Lung (tissue), 12 donors: ENCODE measurements around the gene EXOC6B. TPM values are rescaled to one million over a fixed set of nuclear protein-coding genes. Genes with fewer than 3 reads are reported as not detected.

Source experiments
- ATAC-seq: fragments of 200-7000 bp; cut with Tn5 transposase; one replicate; pipeline ENCODE4 v1.9.1; 2020; ENCODE audit warnings: moderate number of reproducible peaks; ENCODE audit not compliant: insufficient read depth, low FRiP score
- DNase-seq, 3 donors: peaks; one replicate each; pipeline ENCODE4 v3.0.0-alpha.2; 2013 to 2017
- H3K27ac ChIP-seq, 2 donors: one replicate each; pipeline ENCODE4 v1.5.1; 2013; ENCODE audit warnings: mild to moderate bottlenecking in 2 of 2, moderate library complexity in 2 of 2, control low read depth in 1 of 2, inconsistent platforms in 1 of 2, low read depth in 1 of 2, low read length in 1 of 2
- H3K27me3 ChIP-seq, 3 donors: one replicate each; pipeline ENCODE4 v1.5.1; 2013; ENCODE audit warnings: low read length in 2 of 3; ENCODE audit not compliant: control insufficient read depth in 3 of 3, insufficient read depth in 3 of 3
- H3K36me3 ChIP-seq, 4 donors: one replicate each; pipeline ENCODE4 v1.5.1; 2013; ENCODE audit warnings: low read length in 4 of 4, mild to moderate bottlenecking in 1 of 4, moderate library complexity in 1 of 4; ENCODE audit not compliant: control insufficient read depth in 4 of 4, insufficient read depth in 4 of 4
- H3K4me1 ChIP-seq, 5 donors: one replicate each; pipeline ENCODE4 v1.5.1; 2013; ENCODE audit warnings: low read length in 5 of 5, mild to moderate bottlenecking in 2 of 5, moderate library complexity in 1 of 5; ENCODE audit not compliant: control insufficient read depth in 5 of 5, insufficient read depth in 5 of 5
- H3K4me3 ChIP-seq: one replicate; pipeline ENCODE4 v1.5.1; 2013; ENCODE audit warnings: mild to moderate bottlenecking, control low read depth, moderate library complexity
- H3K9ac ChIP-seq, 2 donors: one replicate each; pipeline ENCODE4 v1.5.1; 2013; ENCODE audit warnings: low read length in 2 of 2, control low read depth in 1 of 2; ENCODE audit not compliant: insufficient read depth in 1 of 2
- H3K9me3 ChIP-seq, 4 donors: one replicate each; pipeline ENCODE4 v1.5.1; 2013; ENCODE audit warnings: low read length in 3 of 4, mild to moderate bottlenecking in 1 of 4, moderate library complexity in 1 of 4; ENCODE audit not compliant: control insufficient read depth in 4 of 4, insufficient read depth in 3 of 4
- WGBS, 2 donors: extraction: QIAGEN DNeasy Blood & Tissue Kit; methylation state at CpG; one replicate each; pipeline ENCODE4 v1.1.7; 2013; 5-methylcytosine and 5-hydroxymethylcytosine counted together
- polyA plus RNA-seq, 2 donors: library from polyadenylated mRNA; stranded (reverse); fragments of 200-250 nt; gene quantifications; one replicate each; pipeline ENCODE4 v1.2.1, GENCODE V29; 2013
- total RNA-seq, 2 donors: library from RNA; depleted of rRNA in 1 of 2; stranded (reverse); fragments of >200 nt in 1 of 2; gene quantifications; one replicate each; pipeline ENCODE4 v1.2.1, GENCODE V29; 2014 to 2021
- TF ChIP-seq, protein P1 (sequence below): IDR thresholded peaks from 2 replicates; pipeline ENCODE4 v1.5.1; 2012; ENCODE audit warnings: mild to moderate bottlenecking; ENCODE audit errors: control extremely low read depth, extremely low read depth
- donor health status: control.
- donor health status: control.
- donor health status: Bipolar disorder and iron deficiency.
- donor health status: healthy.
- donor health status: DM: yes; HTN: yes; CAD: no.

EXOC6B gene
- total and polyA plus RNA-seq, 4 donors = 3.3 to 46.0 (median 12.7) TPM

DNA sequence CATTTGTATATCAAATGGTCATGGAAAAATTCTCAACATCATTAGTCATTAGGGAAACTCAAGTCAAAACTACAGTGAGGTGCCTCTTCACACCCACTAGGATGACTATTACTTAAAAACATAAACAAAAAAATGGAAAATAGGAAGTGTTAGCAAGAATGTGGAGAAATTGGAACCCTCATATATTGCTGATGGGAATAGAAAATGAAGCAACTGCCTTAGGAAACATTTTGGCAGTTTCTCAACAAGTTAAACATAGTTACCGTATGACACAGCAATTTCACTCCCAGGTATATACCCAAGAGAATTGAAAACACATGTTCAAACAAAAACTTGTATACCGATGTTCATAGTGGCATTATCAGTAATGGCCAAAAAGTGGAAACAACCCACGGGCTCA lies 660.0 kb downstream of the EXOC6B start:
- TF ChIP-seq, protein P1, sequence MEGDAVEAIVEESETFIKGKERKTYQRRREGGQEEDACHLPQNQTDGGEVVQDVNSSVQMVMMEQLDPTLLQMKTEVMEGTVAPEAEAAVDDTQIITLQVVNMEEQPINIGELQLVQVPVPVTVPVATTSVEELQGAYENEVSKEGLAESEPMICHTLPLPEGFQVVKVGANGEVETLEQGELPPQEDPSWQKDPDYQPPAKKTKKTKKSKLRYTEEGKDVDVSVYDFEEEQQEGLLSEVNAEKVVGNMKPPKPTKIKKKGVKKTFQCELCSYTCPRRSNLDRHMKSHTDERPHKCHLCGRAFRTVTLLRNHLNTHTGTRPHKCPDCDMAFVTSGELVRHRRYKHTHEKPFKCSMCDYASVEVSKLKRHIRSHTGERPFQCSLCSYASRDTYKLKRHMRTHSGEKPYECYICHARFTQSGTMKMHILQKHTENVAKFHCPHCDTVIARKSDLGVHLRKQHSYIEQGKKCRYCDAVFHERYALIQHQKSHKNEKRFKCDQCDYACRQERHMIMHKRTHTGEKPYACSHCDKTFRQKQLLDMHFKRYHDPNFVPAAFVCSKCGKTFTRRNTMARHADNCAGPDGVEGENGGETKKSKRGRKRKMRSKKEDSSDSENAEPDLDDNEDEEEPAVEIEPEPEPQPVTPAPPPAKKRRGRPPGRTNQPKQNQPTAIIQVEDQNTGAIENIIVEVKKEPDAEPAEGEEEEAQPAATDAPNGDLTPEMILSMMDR = no peak
- Histone ChIP-seq H3K4me3 (no peak overlapping the region), H3K9me3 (no peaks in the 10 kb centered on the region), H3K4me1 (no peaks in the 10 kb centered on the region), H3K27me3 (peaks cover 0 to 2% (median 0%) of the 10 kb centered on the region in 3 donors), H3K9ac (no peak overlapping the region), H3K36me3 (no peaks in the 10 kb centered on the region), H3K27ac (no peak overlapping the region)
- ATAC-seq (no peak), DNase-seq (no peak)
- WGBS, 2 donors = 84 to 91% methylated on average over 3 of the region's 3 CpGs

DNA sequence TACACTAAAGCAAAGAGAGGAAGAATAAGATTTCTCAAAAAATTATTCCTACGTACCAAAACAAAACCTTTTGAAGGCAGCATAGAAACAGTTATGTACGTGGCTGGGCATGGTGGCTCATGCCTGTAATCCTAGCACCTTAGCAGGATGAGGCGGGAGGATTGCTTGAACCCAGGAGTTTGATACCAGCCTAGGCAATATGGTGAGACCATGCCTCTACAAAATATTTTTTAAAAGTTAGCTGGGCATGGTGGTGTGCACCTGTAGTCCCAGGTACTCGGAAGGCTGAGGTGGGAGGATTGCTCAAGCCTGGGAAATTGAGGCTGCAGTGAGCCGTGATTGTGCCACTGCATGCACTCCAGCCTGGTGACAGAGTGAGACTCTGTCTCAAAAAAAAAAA lies 663.3 kb downstream of the EXOC6B start:
- Histone ChIP-seq H3K27ac (no peak overlapping the region), H3K27me3 (peaks cover 0 to 2% (median 0%) of the 10 kb centered on the region in 3 donors), H3K4me3 (no peak overlapping the region), H3K4me1 (no peaks in the 10 kb centered on the region), H3K36me3 (no peaks in the 10 kb centered on the region), H3K9ac (no peak overlapping the region), H3K9me3 (no peaks in the 10 kb centered on the region)
- TF ChIP-seq, protein P1 = no peak
- 87 to 94% methylated on average over 5 of the region's 5 CpGs for WGBS, 2 donors
- no peak for DNase-seq
- ATAC-seq = no peak

DNA sequence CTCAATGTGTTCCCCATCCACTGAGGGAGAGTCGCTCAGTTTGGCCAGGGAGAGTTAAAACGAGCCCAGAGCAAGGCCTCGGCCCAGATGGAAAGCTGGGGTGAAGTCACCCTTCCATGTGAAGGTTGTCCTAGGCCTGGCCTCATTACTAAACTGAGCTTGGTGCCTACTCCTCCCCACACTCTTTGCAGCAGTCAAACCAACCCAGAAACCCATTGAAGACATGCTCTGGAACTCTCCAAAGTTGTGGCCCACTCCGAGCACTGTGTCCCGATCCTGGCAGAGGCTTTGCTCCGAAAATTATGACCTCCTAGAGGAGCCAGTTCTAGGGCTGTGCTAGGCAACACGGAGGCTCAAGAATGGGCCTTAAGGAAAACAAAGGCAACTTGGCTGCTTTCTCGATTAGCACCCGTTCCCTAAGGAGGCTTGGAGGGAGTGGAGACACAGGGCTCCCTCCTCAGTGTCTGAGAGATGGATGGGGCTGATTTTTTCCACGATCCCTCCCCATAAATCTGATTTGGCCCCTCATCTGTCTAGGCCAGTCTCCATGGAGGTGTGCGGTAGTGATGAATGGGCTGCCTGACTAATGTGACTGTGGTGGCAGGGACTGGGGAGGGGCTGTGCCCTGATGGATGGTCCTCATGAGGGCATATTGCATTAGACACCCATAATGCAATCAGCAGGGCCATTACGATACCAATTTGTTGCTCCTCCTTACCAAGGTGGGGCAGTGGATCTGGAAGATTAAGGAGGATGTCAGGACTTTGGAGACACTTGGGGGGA lies 666.4 kb downstream of the EXOC6B start:
- Histone ChIP-seq H3K4me3 (no peak overlapping the region), H3K9me3 (no peaks in the 10 kb centered on the region), H3K4me1 (peaks cover 0 to 7% (median 0%) of the 10 kb centered on the region in 5 donors), H3K9ac (no peak overlapping the region), H3K27ac (no peak overlapping the region), H3K27me3 (peaks cover 0 to 5% (median 2%) of the 10 kb centered on the region in 3 donors), H3K36me3 (no peaks in the 10 kb centered on the region)
- 92 to 96% methylated on average over 12 of the region's 12 CpGs for WGBS, 2 donors
- no peak for DNase-seq
- ATAC-seq = no peak
- TF ChIP-seq, protein P1 = no peak
